Vagina (tissue), 2 donors: ENCODE results near the gene GEMIN8. TPM values are rescaled to one million over a fixed set of nuclear protein-coding genes. Genes with fewer than 3 reads are reported as not detected.
A peak's percentile ranks its signal among the peaks of the same experiment; 100 is the strongest.

ENCODE experiments used
- DNase-seq, 2 donors: peaks; one replicate each; pipeline ENCODE4 v3.0.0-alpha.2; 2017; ENCODE audit errors: extremely low spot score in 2 of 2
- H3K27ac ChIP-seq: fragments of 200-600 bp; sonication (generic); one replicate; pipeline ENCODE4 v1.5.1; 2019
- H3K27me3 ChIP-seq: fragments of 200-600 bp; sonication (generic); one replicate; pipeline ENCODE4 v1.5.1; 2019
- H3K36me3 ChIP-seq, 2 donors: fragments of 200-600 bp; sonication (generic); one replicate each; pipeline ENCODE4 v1.5.1; 2017 to 2019
- H3K4me1 ChIP-seq: fragments of 200-600 bp; sonication (generic); one replicate; pipeline ENCODE4 v1.5.1; 2019
- H3K4me3 ChIP-seq, 2 donors: fragments of 200-600 bp; sonication (generic); 1 replicate in 1 of 2; 2 replicates in 1 of 2; pipeline ENCODE4 v1.5.1; 2016 to 2019
- H3K9me3 ChIP-seq: fragments of 200-600 bp; sonication (generic); one replicate; pipeline ENCODE4 v1.5.1; 2019
- CTCF ChIP-seq, 3 experiments: fragments of 450-650 bp in 2 of 3; fragments of 200-600 bp in 1 of 3; sonication (generic) in 1 of 3; IDR thresholded peaks; one replicate each; pipeline ENCODE4 v1.5.1; 2017 to 2019; ENCODE audit warnings: antibody characterized with exemption in 3 of 3, mild to moderate bottlenecking in 2 of 3, moderate library complexity in 2 of 3
- POLR2A ChIP-seq, 2 donors: fragments of 450-650 bp; IDR thresholded peaks; one replicate each; pipeline ENCODE4 v1.6.1; 2017; ENCODE audit warnings: antibody characterized with exemption in 2 of 2, mild to moderate bottlenecking in 2 of 2, moderate library complexity in 2 of 2
- POLR2AphosphoS5 ChIP-seq, 2 donors: sonication (generic); formaldehyde crosslinking; IDR thresholded peaks; one replicate each; pipeline ENCODE4 v1.9.0; 2017; ENCODE audit warnings: antibody characterized with exemption in 2 of 2, mild to moderate bottlenecking in 2 of 2, low read depth in 1 of 2; ENCODE audit not compliant: insufficient read depth in 1 of 2
- intact Hi-C: fragments of 100-400 bp; cut with DNase I; formaldehyde crosslinking; loops from one replicate; pipeline ENCODE4 v1.15.1; 2023
- total RNA-seq: library from RNA; depleted of rRNA; stranded (reverse); fragments of >200 nt; gene quantifications from one replicate; pipeline ENCODE4 v1.2.3, GENCODE V29; 2016

Gene GEMIN8
- 16.5 TPM for total RNA-seq

GRCh38 chrX:14029425-14030173 is at the start of gene GEMIN8:
GEMIN8 (minus strand) TSS chrX:14029892; CDS start chrX:14021478, 8,414 bp downstream.
- no peaks in the 10 kb centered on the region for H3K36me3 ChIP-seq
- peaks cover 9% of the 10 kb centered on the region for H3K4me1 ChIP-seq
- no peaks in the 10 kb centered on the region for H3K27me3 ChIP-seq
- intact Hi-C loops: loop anchor here (5.0 to 10.0 kb wide), 3 partner anchors 277 to 515 kb away; no protein-coding TSS in a partner anchor
- TF ChIP-seq CTCF (IDR thresholded peaks at IDR 0.05) (peak in 1 of 3 experiments; percentile 21), POLR2A (IDR thresholded peaks at IDR 0.05) (peak in 1 of 2 donors; percentile 33), POLR2AphosphoS5 (IDR thresholded peaks at IDR 0.05; ENCODE audit: insufficient read depth in 1 of 2, low read depth in 1 of 2) (peak; percentile 57 to 85)
- H3K27ac ChIP-seq: peak within 1 kb of the TSS; percentile 71
- no peak for DNase-seq
- H3K4me3 ChIP-seq: peak within 1 kb of the TSS; percentile 50 to 57
- no peaks in the 10 kb centered on the region for H3K9me3 ChIP-seq

GRCh38 chrX:14076639-14077038 is 46.9 kb upstream of the GEMIN8 start:
- Histone ChIP-seq H3K4me1 (no peaks in the 10 kb centered on the region), H3K36me3 (no peaks in the 10 kb centered on the region), H3K27ac (no peak overlapping the region), H3K4me3 (no peak overlapping the region), H3K27me3 (no peaks in the 10 kb centered on the region), H3K9me3 (no peaks in the 10 kb centered on the region)
- TF ChIP-seq CTCF (IDR thresholded peaks at IDR 0.05) (no peak), POLR2A (IDR thresholded peaks at IDR 0.05) (no peak), POLR2AphosphoS5 (IDR thresholded peaks at IDR 0.05; ENCODE audit: insufficient read depth in 1 of 2, low read depth in 1 of 2) (no peak)
- intact Hi-C loops: no loop called here
- no peak for DNase-seq

GRCh38 chrX:14073556-14073955 is 43.9 kb upstream of the GEMIN8 start:
- no peaks in the 10 kb centered on the region for H3K9me3 ChIP-seq
- H3K36me3 ChIP-seq: no peaks in the 10 kb centered on the region
- TF ChIP-seq POLR2AphosphoS5 (IDR thresholded peaks at IDR 0.05; ENCODE audit: insufficient read depth in 1 of 2, low read depth in 1 of 2) (no peak), CTCF (IDR thresholded peaks at IDR 0.05) (no peak), POLR2A (IDR thresholded peaks at IDR 0.05) (no peak)
- no peaks in the 10 kb centered on the region for H3K27me3 ChIP-seq
- H3K4me3 ChIP-seq: no peak overlapping the region
- H3K27ac ChIP-seq: no peak overlapping the region
- H3K4me1 ChIP-seq: no peaks in the 10 kb centered on the region
- intact Hi-C loops: no loop called here
- DNase-seq: no peak

- Histone ChIP-seq H3K27me3 (no peaks in the 10 kb centered on the region), H3K27ac (no peak overlapping the region), H3K36me3 (no peaks in the 10 kb centered on the region), H3K4me1 (no peaks in the 10 kb centered on the region), H3K4me3 (no peak overlapping the region), H3K9me3 (no peaks in the 10 kb centered on the region)
- intact Hi-C loops: no loop called here
- no peak for DNase-seq
- TF ChIP-seq CTCF (IDR thresholded peaks at IDR 0.05): no peak
Observed at GRCh38 chrX:14073071-14073470, 43.4 kb upstream of the GEMIN8 start.

- DNase-seq: no peak
- no peak overlapping the region for H3K4me3 ChIP-seq
- no peaks in the 10 kb centered on the region for H3K27me3 ChIP-seq
- no peaks in the 10 kb centered on the region for H3K36me3 ChIP-seq
- intact Hi-C loops: no loop called here
- TF ChIP-seq CTCF (IDR thresholded peaks at IDR 0.05): no peak
- TF ChIP-seq POLR2AphosphoS5 (IDR thresholded peaks at IDR 0.05; ENCODE audit: insufficient read depth in 1 of 2, low read depth in 1 of 2): no peak
- no peak for TF ChIP-seq POLR2A (IDR thresholded peaks at IDR 0.05)
- H3K9me3 ChIP-seq: no peaks in the 10 kb centered on the region
- H3K27ac ChIP-seq: no peak overlapping the region
- no peaks in the 10 kb centered on the region for H3K4me1 ChIP-seq
Observed at GRCh38 chrX:14065800-14066199, 36.1 kb upstream of the GEMIN8 start.
